ENCODE measurements around the gene CLCN1.

The CLCN1 gene

DNA sequence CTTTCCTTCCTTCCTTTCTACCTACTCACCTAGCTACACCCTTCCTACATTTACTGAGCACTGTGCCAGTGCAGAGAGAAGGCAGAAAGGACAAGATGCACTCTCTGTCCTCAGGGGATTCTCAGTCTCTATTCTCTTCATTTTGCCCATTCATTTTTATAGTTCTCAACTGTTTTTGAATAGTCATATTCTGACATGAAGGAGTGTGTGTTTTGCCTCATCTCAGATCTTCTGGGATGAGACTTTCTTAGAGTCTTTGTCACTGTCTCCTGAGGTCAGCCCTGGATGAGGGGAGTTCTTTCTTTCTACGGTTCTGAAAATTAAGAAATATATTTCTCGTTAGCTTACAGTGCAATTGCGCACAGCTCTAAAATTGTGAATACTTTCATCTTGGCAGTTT lies 21.3 kb downstream of the CLCN1 start:
- no peak for DNase-seq

DNA sequence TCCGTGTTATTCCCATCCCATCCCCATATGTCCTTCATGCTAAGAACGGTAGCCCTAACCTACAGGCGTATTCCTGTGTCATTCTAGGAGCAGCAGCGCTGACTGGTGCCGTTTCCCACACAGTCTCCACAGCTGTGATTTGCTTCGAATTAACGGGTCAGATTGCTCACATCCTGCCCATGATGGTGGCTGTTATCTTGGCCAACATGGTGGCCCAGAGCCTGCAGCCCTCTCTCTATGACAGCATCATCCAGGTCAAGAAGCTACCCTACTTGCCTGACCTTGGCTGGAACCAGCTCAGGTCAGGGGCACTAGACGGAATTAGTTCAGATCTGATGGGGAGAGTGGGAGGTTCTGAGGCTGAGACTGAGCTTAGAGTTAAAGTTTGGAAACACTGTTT lies 25.9 kb downstream of the CLCN1 start:
- DNase-seq, result no peak

DNA sequence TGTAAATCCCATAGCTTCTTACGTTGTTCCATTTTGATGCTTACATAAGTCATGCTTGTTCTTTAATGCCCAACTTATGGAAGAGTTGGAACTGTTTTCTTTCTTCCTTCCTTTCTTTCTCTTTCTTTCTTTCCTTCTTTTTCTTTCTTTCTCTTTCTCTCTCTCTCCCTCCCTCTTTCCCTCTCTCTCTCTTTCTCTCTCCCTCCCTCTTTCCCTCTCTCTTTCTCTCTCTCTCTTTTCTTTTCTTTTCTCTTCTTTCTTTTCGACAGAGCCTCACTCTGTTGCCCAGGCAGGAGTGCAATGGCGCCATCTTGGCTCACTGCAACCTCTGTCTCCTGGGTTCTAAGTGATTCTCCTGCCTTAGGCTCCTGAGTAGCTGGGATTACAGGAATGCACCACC lies 27.7 kb downstream of the CLCN1 start:
- no peak for DNase-seq

GRCh38 chr7:143345428-143345900 lies 29.6 kb downstream of the CLCN1 start:
- peak; percentile 63 to 73 for DNase-seq

- no peak for DNase-seq
Measured at GRCh38 chr7:143346018-143346417, 30.1 kb downstream of the CLCN1 start.

DNA sequence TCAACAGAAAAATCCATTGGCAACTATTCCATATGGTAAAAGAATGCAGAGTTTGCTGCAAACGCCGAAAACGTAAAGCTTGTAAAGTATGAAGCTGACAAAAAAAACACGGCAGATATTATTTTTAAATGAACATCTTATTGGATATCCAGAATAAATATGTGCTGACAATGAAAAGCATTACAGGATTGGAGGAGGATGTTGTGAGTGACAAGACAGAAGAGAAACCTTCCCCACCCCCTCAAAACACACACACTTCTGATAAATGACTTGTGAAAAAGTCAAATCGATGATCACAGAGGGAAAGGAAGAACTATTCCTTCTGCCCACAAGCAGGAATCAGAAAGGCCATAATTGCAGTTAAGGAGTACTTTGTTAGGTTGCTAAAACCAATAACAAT lies 32.0 kb downstream of the CLCN1 start:
- no peak for DNase-seq

- DNase-seq, result no peak
Measured at GRCh38 chr7:143351060-143351459, 35.1 kb downstream of the CLCN1 start.

- DNase-seq, result no peak
Measured at GRCh38 chr7:143351574-143351973, 35.7 kb downstream of the CLCN1 start.

DNA sequence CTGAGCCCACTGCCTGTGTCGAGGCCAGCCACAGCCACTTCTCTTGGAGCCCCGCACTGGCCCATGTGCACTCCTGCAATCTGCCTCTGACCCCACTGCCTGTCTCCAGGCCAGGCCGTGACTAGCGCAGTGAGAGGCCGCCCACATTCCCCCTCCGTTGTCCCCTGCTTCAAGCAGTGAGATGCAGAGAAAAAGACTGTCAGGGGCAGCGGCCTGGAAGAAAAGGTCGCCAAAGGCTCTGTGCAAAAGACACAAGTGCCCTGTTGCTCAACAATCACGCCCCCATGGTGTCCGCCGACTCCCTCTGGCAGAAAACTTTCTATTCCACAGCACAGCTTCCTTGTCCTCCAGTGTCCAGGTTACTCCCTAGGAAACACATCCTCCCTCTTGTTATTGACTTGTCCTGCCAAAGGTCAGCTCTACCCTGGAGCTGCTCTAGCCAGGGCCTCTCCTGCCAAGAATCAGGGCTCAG lies 36.7 kb downstream of the CLCN1 start:
- DNase-seq, result no peak

DNA sequence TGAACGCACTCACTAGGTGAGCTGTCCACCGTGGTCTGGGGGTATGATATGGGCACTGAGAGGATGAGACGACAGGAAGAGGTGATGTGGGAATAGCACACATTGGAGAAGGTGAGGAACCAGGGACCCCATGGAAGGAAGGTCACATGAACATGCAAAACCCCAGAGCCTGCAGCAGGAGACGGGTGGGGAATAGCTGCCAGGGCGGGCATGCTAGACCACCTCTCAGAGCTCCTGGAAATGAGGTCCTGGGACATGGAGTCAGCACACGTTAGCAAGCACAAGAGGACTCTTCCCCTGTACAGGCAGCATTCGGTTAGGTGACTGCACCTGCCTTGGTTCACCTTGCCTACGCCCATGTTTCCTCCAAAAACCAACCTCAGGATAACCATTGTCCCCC lies 38.5 kb downstream of the CLCN1 start:
- no peak for DNase-seq

- no peak for DNase-seq
Measured at GRCh38 chr7:143354965-143355364, 39.1 kb downstream of the CLCN1 start.

- no peak for DNase-seq
Measured at GRCh38 chr7:143355450-143356385, 39.8 kb downstream of the CLCN1 start.

DNA sequence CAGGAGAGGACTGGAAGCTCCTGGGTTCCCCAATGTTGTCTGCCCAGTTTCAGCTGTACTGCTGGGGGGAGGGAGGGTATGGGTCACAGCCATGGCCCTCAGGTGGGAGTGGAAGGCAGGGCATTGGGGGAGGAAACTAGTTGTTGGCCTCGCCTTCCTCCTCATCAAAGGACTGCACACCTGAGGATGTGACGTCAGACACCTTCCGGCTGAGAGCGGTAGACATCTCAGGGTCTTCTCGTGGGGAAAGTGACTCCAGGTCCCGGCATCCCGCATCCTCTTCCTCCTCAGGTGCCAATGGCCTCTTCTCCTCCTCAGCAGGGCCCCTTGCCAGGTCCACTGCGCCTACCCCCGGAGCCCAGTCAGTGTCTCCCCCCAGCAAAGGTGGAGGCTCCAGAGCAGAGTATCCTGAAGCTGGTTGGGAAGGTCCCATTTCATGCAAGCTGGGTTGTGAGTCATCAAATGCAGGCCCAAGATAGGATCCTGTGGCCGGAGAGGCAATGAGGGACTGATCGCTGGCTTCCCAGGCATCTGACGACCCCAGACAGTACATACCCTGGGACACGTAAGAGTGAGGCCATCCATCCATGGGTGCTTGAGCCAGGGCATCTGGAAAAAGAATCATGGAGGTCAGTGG lies 40.6 kb downstream of the CLCN1 start:
- DNase-seq, result no peak

DNA sequence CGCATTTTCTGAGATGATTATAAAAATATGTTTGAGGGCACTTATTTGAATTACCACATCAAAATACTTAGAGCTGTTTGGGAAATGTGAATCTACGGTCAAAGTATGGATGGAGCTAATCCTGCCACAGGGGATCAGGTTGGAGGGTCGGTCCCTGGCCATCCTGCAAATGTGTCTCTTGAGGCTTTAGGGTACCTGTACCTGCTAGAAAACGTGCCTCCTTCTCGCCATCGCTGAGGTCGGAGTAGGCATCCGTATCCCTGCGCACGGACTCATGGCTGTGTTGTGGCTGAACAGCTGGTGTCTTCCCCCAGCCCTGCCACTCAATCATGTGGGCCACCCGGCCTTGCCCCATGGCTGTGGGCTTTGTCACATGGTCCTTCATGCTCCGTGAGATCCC lies 42.7 kb downstream of the CLCN1 start:
- DNase-seq, result no peak

DNA sequence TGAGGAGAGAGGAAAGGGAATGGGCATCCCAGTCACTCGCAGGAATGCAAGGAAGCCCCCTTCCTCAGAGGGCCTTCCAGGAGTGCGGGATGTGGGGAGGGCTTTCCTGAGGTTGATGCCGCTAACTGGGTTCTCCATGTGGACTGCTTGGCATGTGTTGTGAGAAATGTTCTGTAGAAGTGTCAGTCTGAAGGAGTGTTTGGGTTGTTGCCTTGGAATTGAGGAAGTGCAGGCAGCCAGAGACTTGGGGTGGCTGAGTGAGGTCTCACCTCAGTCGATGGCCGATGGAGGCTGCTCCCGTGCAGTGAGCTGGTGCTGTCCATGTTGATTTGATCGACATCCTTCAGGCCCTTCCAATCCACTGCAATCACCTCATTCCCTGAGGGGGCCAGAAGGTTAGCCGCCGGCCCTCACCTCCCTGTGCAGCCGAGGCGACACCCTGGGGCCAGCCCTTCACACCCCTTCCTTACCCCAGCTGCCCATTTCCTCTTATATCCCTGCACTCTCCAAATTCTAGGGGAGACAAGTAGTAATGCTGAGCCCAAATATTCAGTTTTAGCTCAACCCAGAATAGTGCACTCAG lies 44.0 kb downstream of the CLCN1 start:
- DNase-seq, result no peak

DNA sequence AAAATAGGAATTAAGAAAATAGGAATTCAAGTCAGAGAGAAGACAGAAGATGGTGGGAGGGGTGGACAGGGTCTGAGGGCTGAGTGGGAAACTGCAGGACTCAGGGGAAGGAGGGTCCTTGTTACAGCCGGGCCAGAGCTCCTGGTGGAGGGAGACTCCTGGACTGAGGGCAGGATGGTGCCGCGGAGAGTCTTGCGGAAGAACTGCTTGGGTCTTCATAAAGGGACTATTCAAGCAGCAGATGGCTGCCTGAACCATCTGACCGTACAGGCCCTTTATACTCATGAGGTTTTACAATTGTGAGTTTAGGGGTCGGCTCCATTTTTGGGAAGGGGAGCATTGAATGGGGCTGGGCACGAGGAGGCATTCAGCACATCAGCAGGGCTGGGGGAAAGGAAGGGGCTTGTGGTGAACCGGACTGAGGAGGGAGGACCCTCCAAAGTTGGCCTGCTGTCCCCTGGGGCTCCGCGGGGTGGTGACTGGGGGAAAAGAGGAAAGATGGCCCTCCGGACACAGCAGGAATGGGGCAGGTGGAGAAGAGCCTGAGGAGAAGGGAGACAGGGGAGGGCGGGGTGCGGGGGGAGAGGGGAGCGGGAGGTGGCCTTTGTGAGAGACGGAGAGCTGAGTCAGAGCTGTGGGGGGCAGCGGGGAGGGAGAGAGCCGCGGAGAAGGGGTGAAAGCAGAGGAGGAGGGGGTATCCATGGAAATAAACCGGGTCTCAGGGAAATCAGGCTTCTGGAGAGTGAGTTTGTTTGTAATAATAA lies 45.1 kb downstream of the CLCN1 start:
- DNase-seq, result no peak

DNA sequence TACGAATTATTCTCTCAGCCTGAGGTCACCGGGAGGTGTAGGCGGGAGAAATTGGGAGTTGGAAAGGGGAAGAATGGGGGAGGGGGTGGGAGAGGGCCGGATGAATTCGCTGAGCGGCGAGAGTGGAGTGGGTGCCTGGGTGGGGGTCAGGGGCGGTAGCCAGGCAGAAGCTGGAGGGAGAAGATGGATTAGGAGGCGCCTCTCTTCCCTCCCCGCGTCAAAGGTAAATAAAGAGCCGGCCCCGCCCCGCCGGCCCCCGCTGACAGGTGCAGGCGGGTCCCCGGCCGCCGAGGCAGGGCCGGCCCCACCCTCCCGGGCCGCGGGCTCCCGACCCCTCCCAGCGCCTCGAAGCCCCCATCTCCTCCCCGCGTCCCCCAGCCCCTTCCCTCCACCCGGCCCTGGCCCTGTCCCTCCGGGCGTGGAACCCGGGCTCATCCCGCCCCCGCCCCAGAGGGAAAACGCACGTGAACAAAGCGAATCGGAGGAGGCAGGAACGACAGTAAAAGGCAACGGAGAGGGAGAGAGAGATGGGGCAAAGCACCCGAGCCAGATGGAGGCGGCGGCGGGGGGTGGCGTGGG lies 45.7 kb downstream of the CLCN1 start:
- DNase-seq, result no peak

DNA sequence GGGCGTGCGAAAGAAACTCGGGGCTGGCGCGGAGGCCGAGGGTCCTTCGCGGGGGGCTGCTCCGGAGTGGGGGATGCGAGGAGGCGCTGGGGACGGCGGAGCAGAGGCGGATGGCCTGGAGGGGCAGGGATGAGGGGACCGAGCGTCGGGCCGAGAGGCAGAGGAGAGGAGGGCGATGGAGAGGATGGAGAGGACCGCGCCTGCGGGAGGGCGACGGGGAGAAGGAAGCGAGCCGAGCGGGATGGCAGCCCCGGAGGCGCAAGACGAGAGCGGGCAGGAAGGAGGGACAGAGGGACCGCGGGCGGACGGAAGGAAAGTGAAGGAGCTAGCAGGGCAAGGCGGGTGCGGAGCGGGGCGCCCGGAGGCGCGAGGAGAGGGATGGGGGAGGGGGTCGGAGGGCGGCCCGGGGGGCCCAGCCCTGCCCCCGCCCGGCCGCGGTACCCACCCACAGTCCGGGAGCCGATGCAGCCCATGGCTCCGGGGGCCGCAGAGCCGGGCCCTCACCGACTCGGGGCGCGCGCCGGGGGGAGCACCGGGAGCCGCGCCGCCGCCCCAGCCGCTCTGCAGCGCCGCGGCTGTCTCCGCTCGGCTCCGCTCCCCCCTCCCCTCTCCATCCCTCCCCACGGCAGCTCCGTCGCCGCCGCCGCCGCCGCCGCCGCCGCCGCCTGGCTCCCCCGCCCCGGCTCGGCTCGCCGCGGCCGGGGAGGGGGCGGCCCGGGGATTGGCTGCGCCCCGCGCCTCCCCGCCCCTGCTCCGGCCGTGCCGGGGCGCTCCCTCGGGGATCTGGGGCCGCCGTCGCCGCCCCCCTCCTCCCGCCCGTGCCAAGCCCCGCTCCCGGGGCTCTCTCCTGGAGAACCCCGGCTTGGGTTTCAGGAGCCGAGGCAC lies 46.5 kb downstream of the CLCN1 start, which contains the start of gene FAM131B:
Gene FAM131B, minus strand, starts transcription at position 583 of the 885 bp plus-strand sequence. Its CDS starts 110 bp downstream, at position 473.
- DNase-seq, result peak; percentile 8 to 52

GRCh38 chr7:143363016-143363937 lies 47.4 kb downstream of the CLCN1 start:
- no peak for DNase-seq

GRCh38 chr7:143367972-143368371 lies 52.1 kb downstream of the CLCN1 start:
- no peak for DNase-seq
